Activated naive CD8-positive, alpha-beta T cell treated with anti-CD3 and anti-CD28 coated beads, Interleukin-2, amount 50 U/mL, for 24 hours (primary cell): ENCODE measurements around the gene EFNA5.

Source experiments
- ATAC-seq: fragments of 150-1000 bp; cut with Tn5 transposase; one replicate; pipeline ENCODE4 v1.10.0; 2021
- DNase-seq: peaks from one replicate; pipeline ENCODE4 v3.0.0; 2021
- H3K27ac Mint-ChIP-seq: one replicate; pipeline ENCODE4 v1.8.0; 2021; ENCODE audit warnings: mild to moderate bottlenecking, mixed read lengths
- H3K27me3 Mint-ChIP-seq: one replicate; pipeline ENCODE4 v1.8.0; 2021; ENCODE audit warnings: mixed read lengths
- H3K36me3 Mint-ChIP-seq: one replicate; pipeline ENCODE4 v1.8.0; 2021; ENCODE audit warnings: low read depth, mixed read lengths
- H3K4me1 Mint-ChIP-seq: one replicate; pipeline ENCODE4 v1.8.0; 2021; ENCODE audit warnings: mixed read lengths
- H3K4me3 Mint-ChIP-seq: one replicate; pipeline ENCODE4 v1.8.0; 2021; ENCODE audit warnings: mild to moderate bottlenecking, moderate library complexity, mixed read lengths
- H3K9me3 Mint-ChIP-seq: one replicate; pipeline ENCODE4 v1.8.0; 2021; ENCODE audit warnings: mixed read lengths

The EFNA5 gene

GRCh38 chr5:107636555-107636954 lies 34.2 kb downstream of the EFNA5 start:
- H3K4me1 Mint-ChIP-seq = no peaks in the 10 kb centered on the region
- no peak overlapping the region for H3K4me3 Mint-ChIP-seq
- H3K27ac Mint-ChIP-seq = no peak overlapping the region
- DNase-seq = no peak
- no peaks in the 10 kb centered on the region for H3K36me3 Mint-ChIP-seq
- peaks cover 8% of the 10 kb centered on the region for H3K27me3 Mint-ChIP-seq
- no peaks in the 10 kb centered on the region for H3K9me3 Mint-ChIP-seq
- ATAC-seq = no peak

- Mint-ChIP-seq H3K27ac (no peak overlapping the region), H3K4me1 (no peaks in the 10 kb centered on the region), H3K9me3 (no peaks in the 10 kb centered on the region), H3K27me3 (peaks cover 8% of the 10 kb centered on the region), H3K36me3 (no peaks in the 10 kb centered on the region), H3K4me3 (no peak overlapping the region)
- no peak for DNase-seq
- ATAC-seq = no peak
Measured at GRCh38 chr5:107636068-107636467, 34.7 kb downstream of the EFNA5 start.

GRCh38 chr5:107634981-107635848 lies 35.5 kb downstream of the EFNA5 start:
- ATAC-seq = no peak
- no peak overlapping the region for H3K27ac Mint-ChIP-seq
- H3K9me3 Mint-ChIP-seq = no peaks in the 10 kb centered on the region
- H3K4me3 Mint-ChIP-seq = no peak overlapping the region
- no peaks in the 10 kb centered on the region for H3K36me3 Mint-ChIP-seq
- DNase-seq = no peak
- H3K4me1 Mint-ChIP-seq = no peaks in the 10 kb centered on the region
- H3K27me3 Mint-ChIP-seq = peaks cover 6% of the 10 kb centered on the region

GRCh38 chr5:107633171-107633901 lies 37.4 kb downstream of the EFNA5 start:
- ATAC-seq (no peak), DNase-seq (no peak)
- Mint-ChIP-seq H3K9me3 (no peaks in the 10 kb centered on the region), H3K36me3 (no peaks in the 10 kb centered on the region), H3K4me1 (no peaks in the 10 kb centered on the region), H3K27ac (no peak overlapping the region), H3K4me3 (no peak overlapping the region), H3K27me3 (peaks cover 8% of the 10 kb centered on the region)

GRCh38 chr5:107631805-107632362 lies 38.9 kb downstream of the EFNA5 start:
- Mint-ChIP-seq H3K27ac (no peak overlapping the region), H3K4me1 (no peaks in the 10 kb centered on the region), H3K27me3 (peaks cover 8% of the 10 kb centered on the region), H3K36me3 (no peaks in the 10 kb centered on the region), H3K9me3 (no peaks in the 10 kb centered on the region), H3K4me3 (no peak overlapping the region)
- DNase-seq = no peak
- ATAC-seq = no peak

- Mint-ChIP-seq H3K36me3 (no peaks in the 10 kb centered on the region), H3K9me3 (no peaks in the 10 kb centered on the region), H3K4me1 (no peaks in the 10 kb centered on the region), H3K4me3 (no peak overlapping the region), H3K27ac (no peak overlapping the region), H3K27me3 (peaks cover 8% of the 10 kb centered on the region)
- ATAC-seq = no peak
- DNase-seq = no peak
Measured at GRCh38 chr5:107630184-107630583, 40.6 kb downstream of the EFNA5 start.

GRCh38 chr5:107624235-107624634 lies 46.5 kb downstream of the EFNA5 start:
- Mint-ChIP-seq H3K9me3 (no peaks in the 10 kb centered on the region), H3K4me1 (no peaks in the 10 kb centered on the region), H3K4me3 (no peak overlapping the region), H3K27ac (no peak overlapping the region), H3K27me3 (no peaks in the 10 kb centered on the region), H3K36me3 (no peaks in the 10 kb centered on the region)
- DNase-seq (no peak), ATAC-seq (no peak)

GRCh38 chr5:107621089-107621488 lies 49.6 kb downstream of the EFNA5 start:
- Mint-ChIP-seq H3K27me3 (peaks cover 2% of the 10 kb centered on the region), H3K36me3 (no peaks in the 10 kb centered on the region), H3K27ac (no peak overlapping the region), H3K9me3 (no peaks in the 10 kb centered on the region), H3K4me3 (no peak overlapping the region), H3K4me1 (no peaks in the 10 kb centered on the region)
- ATAC-seq (no peak), DNase-seq (no peak)

GRCh38 chr5:107619781-107620180 lies 51.0 kb downstream of the EFNA5 start:
- H3K9me3 Mint-ChIP-seq = no peaks in the 10 kb centered on the region
- H3K36me3 Mint-ChIP-seq = no peaks in the 10 kb centered on the region
- no peaks in the 10 kb centered on the region for H3K4me1 Mint-ChIP-seq
- peaks cover 2% of the 10 kb centered on the region for H3K27me3 Mint-ChIP-seq
- no peak for ATAC-seq
- H3K27ac Mint-ChIP-seq = no peak overlapping the region
- no peak for DNase-seq
- no peak overlapping the region for H3K4me3 Mint-ChIP-seq

- H3K9me3 Mint-ChIP-seq = no peaks in the 10 kb centered on the region
- DNase-seq = no peak
- no peak for ATAC-seq
Measured at GRCh38 chr5:107618242-107618641, 52.5 kb downstream of the EFNA5 start.

GRCh38 chr5:107617052-107617451 lies 53.7 kb downstream of the EFNA5 start:
- ATAC-seq = no peak
- no peaks in the 10 kb centered on the region for H3K4me1 Mint-ChIP-seq
- H3K36me3 Mint-ChIP-seq = no peaks in the 10 kb centered on the region
- no peak overlapping the region for H3K27ac Mint-ChIP-seq
- H3K4me3 Mint-ChIP-seq = no peak overlapping the region
- DNase-seq = no peak
- no peaks in the 10 kb centered on the region for H3K9me3 Mint-ChIP-seq
- peaks cover 4% of the 10 kb centered on the region for H3K27me3 Mint-ChIP-seq

More at GRCh38 chr5:107618242-107618641, 52.5 kb downstream of the EFNA5 start:
- no peaks in the 10 kb centered on the region for H3K36me3 Mint-ChIP-seq
- no peak overlapping the region for H3K27ac Mint-ChIP-seq
- peaks cover 4% of the 10 kb centered on the region for H3K27me3 Mint-ChIP-seq
- no peaks in the 10 kb centered on the region for H3K4me1 Mint-ChIP-seq
- H3K4me3 Mint-ChIP-seq = no peak overlapping the region

GRCh38 chr5:107616213-107616612 lies 54.5 kb downstream of the EFNA5 start:
- H3K27me3 Mint-ChIP-seq = peaks cover 4% of the 10 kb centered on the region
- no peak for ATAC-seq

GRCh38 chr5:107615299-107615817 lies 55.4 kb downstream of the EFNA5 start:
- Mint-ChIP-seq H3K9me3 (no peaks in the 10 kb centered on the region), H3K27ac (no peak overlapping the region), H3K4me3 (no peak overlapping the region), H3K36me3 (no peaks in the 10 kb centered on the region), H3K4me1 (no peaks in the 10 kb centered on the region), H3K27me3 (peaks cover 4% of the 10 kb centered on the region)
- DNase-seq (no peak), ATAC-seq (no peak)

More at GRCh38 chr5:107616213-107616612, 54.5 kb downstream of the EFNA5 start:
- H3K4me1 Mint-ChIP-seq = no peaks in the 10 kb centered on the region
- H3K9me3 Mint-ChIP-seq = no peaks in the 10 kb centered on the region
- H3K36me3 Mint-ChIP-seq = no peaks in the 10 kb centered on the region
- H3K27ac Mint-ChIP-seq = no peak overlapping the region
- no peak overlapping the region for H3K4me3 Mint-ChIP-seq
- no peak for DNase-seq

GRCh38 chr5:107612541-107612940 lies 58.2 kb downstream of the EFNA5 start:
- ATAC-seq (no peak), DNase-seq (no peak)
- H3K27me3 Mint-ChIP-seq = peaks cover 4% of the 10 kb centered on the region
- H3K4me1 Mint-ChIP-seq = no peaks in the 10 kb centered on the region
- H3K9me3 Mint-ChIP-seq = no peaks in the 10 kb centered on the region
- no peak overlapping the region for H3K27ac Mint-ChIP-seq
- H3K36me3 Mint-ChIP-seq = no peaks in the 10 kb centered on the region
- no peak overlapping the region for H3K4me3 Mint-ChIP-seq

GRCh38 chr5:107610798-107611197 lies 59.9 kb downstream of the EFNA5 start:
- DNase-seq (no peak), ATAC-seq (no peak)
- no peaks in the 10 kb centered on the region for H3K9me3 Mint-ChIP-seq
- no peak overlapping the region for H3K4me3 Mint-ChIP-seq
- peaks cover 5% of the 10 kb centered on the region for H3K27me3 Mint-ChIP-seq
- no peak overlapping the region for H3K27ac Mint-ChIP-seq
- no peaks in the 10 kb centered on the region for H3K36me3 Mint-ChIP-seq
- no peaks in the 10 kb centered on the region for H3K4me1 Mint-ChIP-seq
